NCI-H146 treated with DMSO at 0.1 percent for 48 hours (cell line): ENCODE measurements around the gene SLFN12L.

Experiments used
- DNase-seq: peaks from one replicate; lab custom pipeline; 2025; ENCODE audit not compliant: unreplicated experiment; lab: John Stamatoyannopoulos, UW

The SLFN12L gene

DNA sequence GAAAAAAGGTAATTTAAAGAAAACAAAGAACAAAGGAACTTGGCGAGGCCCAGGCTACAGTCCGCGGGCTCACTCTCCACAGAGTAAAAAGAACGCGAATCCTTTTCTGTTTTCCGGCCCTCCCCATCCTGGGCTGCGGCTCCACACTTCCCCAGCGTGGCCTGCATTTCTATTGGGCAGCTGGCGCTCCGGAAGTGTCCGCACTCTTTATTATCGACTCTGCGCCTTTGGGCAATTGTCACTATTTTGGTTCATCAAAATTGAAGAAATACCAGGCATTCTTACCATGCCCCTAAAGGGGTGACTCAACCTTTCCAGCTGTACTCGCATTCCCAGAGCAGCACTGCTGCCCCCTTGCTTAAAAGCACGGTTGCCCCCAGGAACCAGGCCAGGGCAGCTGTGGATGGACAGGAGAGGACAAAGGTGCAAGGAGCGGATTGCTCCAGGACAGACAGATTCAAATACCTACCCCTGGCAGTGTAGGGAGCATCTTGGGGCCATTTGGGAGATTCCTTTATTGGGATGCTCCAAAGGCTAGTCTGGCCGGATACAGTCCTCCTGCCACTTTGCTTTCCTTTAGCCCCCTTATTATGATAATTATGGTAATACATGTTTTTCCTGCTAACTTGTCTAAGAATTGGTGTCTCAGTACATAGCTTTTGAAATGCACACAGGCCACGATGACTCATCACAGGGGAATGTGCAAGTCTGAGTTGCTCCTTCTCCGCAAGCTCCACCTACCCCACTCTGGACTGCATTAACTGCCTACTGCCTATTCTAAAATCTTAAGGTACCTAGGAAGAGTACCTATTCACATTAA is 104.2 kb downstream of the SLFN12L start:
- DNase-seq, result no peak

DNA sequence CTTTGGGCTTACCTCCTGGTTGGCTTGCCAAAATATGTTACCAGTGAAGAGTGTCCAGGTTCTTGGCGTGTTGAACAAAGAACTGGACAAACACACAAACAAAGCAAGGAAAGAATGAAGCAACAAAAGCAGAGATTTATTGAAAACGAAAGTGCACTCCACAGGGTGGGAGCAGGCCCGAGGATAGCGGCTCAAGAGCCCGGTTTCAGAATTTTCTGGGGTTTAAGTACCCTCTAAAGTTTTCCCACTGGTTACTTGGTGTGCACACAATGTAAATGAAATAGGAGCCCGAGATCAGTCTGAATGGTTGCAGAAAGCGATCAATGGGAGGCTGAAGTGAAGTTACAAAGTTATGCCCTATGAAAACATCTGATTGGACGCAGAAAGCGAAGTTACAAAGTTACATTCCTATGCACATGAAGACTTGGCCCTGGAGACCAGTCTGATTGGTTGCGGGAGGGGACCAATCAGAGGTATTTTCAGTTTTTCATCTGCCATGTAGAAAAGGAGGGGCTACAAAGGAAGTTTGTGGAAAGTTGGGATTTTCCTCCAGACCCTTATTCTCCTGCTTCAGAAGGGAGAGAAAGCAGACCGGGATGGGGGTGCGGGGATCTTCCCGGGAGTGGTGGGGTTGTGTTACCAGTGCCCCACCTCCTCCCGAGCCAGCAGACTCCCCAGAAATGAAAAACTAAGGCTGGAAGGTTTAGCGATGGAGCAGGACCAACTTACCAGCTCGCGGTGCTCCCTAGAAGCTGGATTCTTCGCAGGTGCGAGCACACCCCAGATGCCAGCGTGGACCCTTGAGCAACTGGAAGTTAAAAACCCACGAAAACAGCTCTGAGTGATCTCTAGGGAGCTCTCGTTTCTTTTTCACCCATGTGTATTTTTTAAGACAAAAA is 105.1 kb downstream of the SLFN12L start, which contains the start of gene SLFN12:
Gene SLFN12, minus strand, starts transcription at position 325 of the 899 bp plus-strand sequence. CDS start 9,472 bp downstream, outside the sequence.
- no peak for DNase-seq

DNA sequence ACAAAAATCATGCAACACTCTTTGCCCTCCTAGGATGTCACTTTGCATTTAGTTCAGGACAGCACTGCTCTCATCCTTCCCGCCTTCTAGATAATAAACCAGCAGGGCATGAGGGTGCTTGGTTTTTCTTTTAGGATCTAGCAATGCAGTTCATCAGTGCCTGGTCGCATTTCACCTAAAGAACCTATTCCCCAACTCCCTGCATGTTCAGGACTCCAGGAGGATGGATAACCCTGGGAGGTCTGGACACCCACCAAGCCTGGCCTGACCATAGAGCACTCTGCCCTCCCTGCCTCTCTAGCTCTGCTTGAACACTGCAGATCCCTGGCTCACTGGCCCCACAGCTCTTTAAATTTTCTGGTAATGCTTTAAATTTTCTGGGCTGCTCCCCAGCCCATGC is 107.8 kb downstream of the SLFN12L start:
- DNase-seq, result no peak

DNA sequence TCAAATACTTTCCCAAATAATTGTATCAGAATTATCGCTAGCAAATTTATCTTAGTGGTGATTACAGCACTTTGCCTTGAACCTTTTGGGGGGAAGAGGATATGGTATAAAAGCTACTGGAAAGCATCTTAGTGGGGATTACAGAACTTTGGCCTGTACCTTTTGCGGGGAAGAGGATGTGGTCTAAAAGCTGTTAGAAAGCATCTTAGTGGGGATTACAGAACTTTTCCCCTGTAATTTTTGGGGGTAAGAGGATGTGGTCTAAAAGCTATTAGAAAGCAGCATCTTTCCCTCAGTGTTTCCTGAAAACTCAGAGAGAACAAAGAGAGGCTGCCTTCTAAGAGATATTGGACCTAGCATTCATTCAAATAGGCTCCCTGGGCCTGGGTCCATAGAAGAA is 109.2 kb downstream of the SLFN12L start:
- DNase-seq, result no peak

DNA sequence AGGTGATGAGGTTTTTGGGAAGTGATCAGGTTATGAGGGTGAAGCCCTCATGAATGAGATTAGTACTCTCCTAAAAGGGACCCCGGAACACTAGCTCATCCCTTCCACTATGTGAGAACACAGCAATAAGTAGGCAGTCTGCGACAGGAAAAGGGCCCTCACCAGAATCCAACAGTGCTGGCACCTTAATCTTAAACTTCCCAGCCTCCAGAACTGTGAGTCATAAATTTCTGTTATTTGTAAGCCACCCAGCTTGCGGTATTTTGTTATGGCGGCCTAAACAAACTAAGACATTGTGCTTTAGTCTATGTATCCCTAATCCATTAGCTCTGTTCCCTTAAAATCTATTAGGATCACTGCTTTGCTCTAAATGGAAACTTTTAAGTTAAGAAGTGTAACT is 113.7 kb downstream of the SLFN12L start:
- DNase-seq, result no peak
